ENCODE measurements around the gene BRSK1. TPM values are rescaled to one million over a fixed set of nuclear protein-coding genes. Genes with fewer than 3 reads are reported as not detected.

Gene BRSK1
- total and polyA plus RNA-seq, 2 of the 8 experiments (the other 6 are each of a cell fraction or from before 2014, with no cell fraction given), result 27.6 to 32.7 TPM

GRCh38 chr19:55355213-55355821 is 71.5 kb downstream of the BRSK1 start (continued):
- TF ChIP-seq ATF2 (IDR thresholded peaks at IDR 0.05; ENCODE audit: low read length), result no peak
- no peak for TF ChIP-seq POLR2AphosphoS5 (IDR thresholded peaks at IDR 0.05; ENCODE audit: low read depth, low read length)
- no peak for TF ChIP-seq E2F6 (IDR thresholded peaks at IDR 0.05)
- TF ChIP-seq CBX8 (IDR thresholded peaks at IDR 0.05; ENCODE audit: borderline replicate concordance, low read depth, low read length), result no peak
- TF ChIP-seq TBP (IDR thresholded peaks at IDR 0.05; ENCODE audit: low read depth, low read length), result no peak
- TF ChIP-seq BCL11A (IDR thresholded peaks at IDR 0.05; ENCODE audit: low read depth in 2 of 2, low read length in 2 of 2), result no peak
